IPS DF 19.7 (cell line): ENCODE results near the gene DAPK1.
"Not testable (repeated sequence)": the region's sequence is repeated elsewhere in the genome, so short reads cannot be mapped to it uniquely, and the experiment has no call there.

ENCODE experiments used
- DNase-seq: peaks from one replicate; pipeline ENCODE4 v3.0.0-alpha.2; 2013; ENCODE audit warnings: low read depth, low spot score

DAPK1 gene

DNA sequence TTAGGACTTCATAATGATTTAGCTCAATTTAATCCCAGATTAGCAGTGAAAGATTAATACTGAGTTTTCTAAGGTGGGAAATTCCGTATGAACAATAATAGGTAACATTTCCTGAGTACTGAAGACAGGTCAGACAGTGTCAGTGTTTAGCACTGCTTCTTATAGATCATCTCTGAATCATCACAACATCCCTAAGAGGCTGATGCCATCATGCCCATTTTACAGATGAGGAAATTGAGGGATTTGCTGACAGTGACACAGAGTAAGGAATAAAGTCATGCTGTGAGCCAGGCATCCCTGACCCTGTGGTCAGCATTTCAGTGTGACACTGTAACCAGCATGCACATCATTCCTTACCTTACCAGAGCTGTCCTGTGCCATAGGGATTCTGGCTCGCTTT lies 44.5 kb downstream of the DAPK1 start:
- DNase-seq: no peak

DNA sequence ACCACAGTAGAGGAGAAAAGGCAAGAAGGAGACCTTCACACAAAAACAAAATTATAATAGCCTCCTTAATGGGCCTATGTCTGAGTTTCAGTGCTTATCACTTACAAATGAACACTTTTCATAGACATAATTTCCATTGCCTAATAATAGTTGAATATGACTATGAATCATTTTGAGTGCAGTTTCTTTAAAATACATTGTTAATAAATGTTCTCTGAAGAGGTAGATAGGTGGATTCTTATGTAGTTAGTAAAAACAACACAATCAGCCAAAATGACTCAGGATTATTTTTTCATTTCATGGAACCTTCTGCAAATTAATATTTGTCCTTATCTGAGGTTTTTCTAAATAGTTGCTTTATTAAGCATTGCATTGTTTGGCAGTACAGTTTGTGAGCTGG lies 45.6 kb downstream of the DAPK1 start:
- DNase-seq: no peak

GRCh38 chr9:87545858-87546257 lies 48.2 kb downstream of the DAPK1 start:
- DNase-seq: no peak

DNA sequence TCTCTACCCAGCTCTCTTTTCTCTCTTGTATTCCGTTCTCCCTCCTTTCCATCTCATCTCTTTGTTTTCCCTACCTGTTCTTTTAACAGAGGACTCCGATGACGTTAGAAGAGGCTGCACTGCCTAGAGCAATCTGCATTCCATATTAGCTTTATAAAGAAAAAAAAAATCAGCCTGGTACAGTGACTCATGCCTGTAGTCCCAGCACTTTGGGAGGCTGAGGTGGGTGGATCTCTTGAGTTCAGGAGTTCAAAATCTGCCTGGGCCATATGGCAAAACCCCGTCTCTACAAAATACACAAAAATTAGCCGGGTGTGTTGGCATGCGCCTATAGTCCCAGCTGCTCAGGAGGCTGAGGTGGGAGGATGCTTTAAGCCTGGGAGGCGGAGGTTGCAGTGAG lies 49.0 kb downstream of the DAPK1 start:
- no peak for DNase-seq

GRCh38 chr9:87547671-87548081 lies 50.0 kb downstream of the DAPK1 start:
- no peak for DNase-seq

DNA sequence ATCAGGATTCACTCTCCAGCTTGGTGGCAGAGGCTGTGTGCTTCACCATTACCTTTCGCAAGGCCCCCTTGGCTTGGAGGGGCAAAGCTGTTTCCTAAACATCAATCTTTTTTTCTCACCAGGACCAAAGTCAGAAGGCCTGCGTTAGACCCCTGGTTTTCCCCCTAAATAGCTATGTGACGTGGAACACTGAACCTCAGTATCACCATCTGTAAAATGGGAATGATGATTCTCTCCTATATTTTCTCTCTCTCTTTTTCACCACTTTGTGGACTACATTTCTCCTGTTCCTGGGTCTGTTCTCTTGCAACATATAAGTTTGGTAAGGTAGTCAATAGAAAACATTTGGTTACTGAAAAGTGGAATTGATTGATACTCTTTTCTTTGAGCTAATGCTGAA lies 50.5 kb downstream of the DAPK1 start:
- DNase-seq: no peak

- not testable (repeated sequence) for DNase-seq
Measured at GRCh38 chr9:87549088-87549487, 51.4 kb downstream of the DAPK1 start.

GRCh38 chr9:87549791-87550190 lies 52.1 kb downstream of the DAPK1 start:
- no peak for DNase-seq

DNA sequence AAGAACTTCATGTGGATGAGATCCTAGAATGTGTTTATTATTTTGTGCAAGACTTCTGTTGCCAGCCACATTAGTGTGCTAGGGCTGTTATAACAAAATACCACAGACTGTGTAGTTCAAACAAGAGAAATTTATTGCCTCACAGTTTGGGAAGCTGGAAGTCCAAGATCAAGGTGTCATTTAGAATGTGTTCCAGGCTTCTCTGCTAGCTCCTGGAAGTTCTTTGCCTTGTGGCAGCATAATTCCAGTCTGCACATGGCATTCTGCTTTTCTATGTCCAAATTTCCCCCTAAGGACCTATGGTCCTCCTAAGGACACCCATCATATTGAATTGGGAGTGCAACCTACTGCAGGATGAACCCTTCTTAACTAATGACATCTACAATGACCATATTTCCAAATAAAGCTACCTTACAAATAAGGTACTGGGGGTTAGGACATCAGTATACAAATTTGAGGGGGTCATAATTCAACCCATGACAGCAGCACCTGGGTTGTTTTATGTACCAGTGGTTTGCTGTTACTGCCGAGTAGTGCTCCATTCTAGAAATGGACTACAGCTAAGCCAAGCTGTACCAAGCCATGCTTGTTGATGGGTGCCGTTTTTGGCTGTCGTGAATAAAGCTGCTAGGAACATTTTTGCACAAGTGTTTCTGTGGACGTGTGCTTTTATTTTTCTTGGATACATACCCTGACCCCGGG lies 52.7 kb downstream of the DAPK1 start:
- DNase-seq: no peak

GRCh38 chr9:87551772-87552217 lies 54.1 kb downstream of the DAPK1 start:
- DNase-seq: no peak

DNA sequence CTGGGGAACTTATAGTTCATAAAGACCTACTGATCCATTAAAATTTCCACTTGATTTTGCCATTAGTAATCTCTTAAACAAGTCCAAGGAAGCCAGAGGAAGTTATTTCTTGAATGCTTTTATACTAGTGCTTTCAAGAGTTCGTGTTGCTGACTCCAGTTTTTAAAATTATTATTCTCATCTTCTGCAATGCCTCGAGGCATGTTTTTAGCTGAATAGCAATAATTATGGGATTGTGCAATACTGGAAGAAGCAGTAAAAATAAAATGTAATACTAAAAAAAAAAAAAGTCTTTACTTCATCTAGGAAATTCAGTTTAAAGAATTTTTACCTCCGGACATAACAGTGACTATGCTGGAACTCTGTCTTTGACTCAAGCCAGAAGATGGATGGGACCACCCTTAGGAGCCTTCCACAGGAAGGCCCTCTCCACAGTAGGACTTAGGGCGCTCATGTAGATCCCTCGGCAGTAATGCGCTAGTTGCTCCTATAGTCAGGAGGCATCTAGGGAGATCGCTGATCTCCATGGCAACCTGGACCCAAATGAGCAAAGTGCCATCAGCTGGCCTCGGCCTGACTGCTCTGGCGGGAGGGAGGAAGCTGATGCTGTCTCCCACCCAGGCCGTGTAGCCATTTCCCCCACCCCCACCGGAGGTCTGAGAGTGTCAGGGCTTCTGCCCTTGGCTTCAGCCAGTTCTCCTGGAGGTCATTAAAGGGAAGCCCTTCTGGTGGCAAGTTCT lies 56.7 kb downstream of the DAPK1 start:
- no peak for DNase-seq

DNA sequence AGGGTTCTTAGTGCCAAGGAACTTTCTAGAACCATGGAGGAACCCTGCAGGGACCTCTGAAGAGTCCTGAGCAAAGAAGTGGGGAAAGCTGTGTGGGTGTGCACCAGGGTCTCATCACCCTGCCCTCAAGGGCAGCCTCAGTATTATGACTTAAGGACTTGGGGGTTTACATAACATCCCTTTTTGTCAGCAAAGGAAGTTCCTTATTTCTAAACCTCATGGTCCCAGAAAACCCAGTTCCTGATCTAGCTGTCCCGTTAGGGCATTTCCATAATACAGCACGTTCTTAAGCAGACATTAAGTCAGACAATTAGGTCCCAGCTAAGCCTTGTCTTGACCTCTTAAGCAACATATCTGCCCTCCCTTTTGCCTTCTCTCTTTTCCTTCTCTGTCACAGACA lies 57.3 kb downstream of the DAPK1 start:
- DNase-seq: no peak

DNA sequence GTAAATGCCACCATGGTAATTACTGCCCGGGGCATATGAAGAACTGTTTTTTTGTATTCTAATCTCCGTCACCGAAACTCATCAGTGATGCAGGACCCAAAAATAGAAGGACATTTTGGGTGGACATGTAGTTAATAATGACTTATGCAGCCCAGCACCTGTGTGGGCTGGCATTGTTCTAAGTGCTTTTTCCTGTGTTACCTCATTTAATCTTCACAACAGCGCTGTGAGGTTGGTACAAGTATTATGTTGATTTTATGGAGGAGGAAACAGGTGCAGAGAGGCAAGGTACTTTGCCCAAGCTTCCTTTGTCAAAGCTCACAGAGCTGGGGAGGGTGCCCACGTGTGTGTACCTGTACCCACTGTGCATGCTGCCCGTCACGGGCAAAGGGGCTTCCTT lies 58.4 kb downstream of the DAPK1 start:
- no peak for DNase-seq

- DNase-seq: no peak
Measured at GRCh38 chr9:87556821-87557220, 59.2 kb downstream of the DAPK1 start.

- DNase-seq: no peak
Measured at GRCh38 chr9:87557996-87558395, 60.3 kb downstream of the DAPK1 start.

- no peak for DNase-seq
Measured at GRCh38 chr9:87558606-87559190, 61.0 kb downstream of the DAPK1 start.

DNA sequence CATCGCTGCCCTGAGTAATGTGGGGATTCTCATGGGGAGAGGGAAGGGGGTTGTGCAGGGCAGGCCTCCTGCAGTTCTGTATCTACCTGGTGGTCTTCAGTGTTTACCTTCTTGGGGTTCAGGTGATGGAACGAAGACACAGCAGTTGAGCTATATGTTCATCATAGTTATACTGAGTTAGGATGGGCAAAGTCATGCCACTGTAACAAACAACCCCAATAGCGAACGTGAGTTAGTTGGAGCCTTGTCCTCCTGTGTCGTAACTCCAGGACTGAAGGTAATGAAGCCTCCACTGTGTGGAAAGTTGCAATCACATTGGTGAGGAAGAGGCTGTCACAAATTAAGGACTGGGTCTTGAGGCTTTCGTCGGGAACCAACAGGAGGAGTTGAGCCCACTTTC lies 64.4 kb downstream of the DAPK1 start:
- no peak for DNase-seq

- no peak for DNase-seq
Measured at GRCh38 chr9:87562530-87563170, 65.0 kb downstream of the DAPK1 start.

DNA sequence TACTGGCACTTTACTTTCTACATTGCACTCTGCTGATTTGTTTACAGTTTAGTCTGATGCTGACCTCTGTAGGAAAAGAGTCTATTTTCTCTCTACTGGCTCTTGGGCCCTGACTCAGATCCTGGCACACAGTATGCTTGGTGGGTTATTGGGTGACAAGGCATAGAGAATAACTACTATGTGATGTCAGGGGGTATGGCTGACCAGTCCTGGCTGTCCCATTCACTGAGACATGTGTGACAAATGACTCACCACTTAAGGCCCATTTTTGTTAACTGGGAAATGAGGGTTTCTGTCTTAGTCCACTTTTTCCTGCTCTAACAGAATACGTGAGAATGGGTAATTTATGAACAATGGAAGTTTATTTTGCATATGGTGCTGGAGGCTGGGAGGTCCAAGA lies 66.4 kb downstream of the DAPK1 start:
- no peak for DNase-seq

- DNase-seq: no peak
Measured at GRCh38 chr9:87564791-87565241, 67.1 kb downstream of the DAPK1 start.

- DNase-seq: no peak
Measured at GRCh38 chr9:87567001-87567400, 69.3 kb downstream of the DAPK1 start.

- DNase-seq: no peak
Measured at GRCh38 chr9:87567571-87567970, 69.9 kb downstream of the DAPK1 start.
